Measurements from ENCODE around the gene TRMT112.
A peak's percentile ranks its signal among the peaks of the same experiment; 100 is the strongest.

TRMT112 gene

GRCh38 chr11:64306563-64306875 is 10.8 kb downstream of the TRMT112 start:
- no peak for DNase-seq

- peak; percentile 60 for DNase-seq
Measured at GRCh38 chr11:64305691-64306562, 11.4 kb downstream of the TRMT112 start.

- peak; percentile 100 for DNase-seq
Measured at GRCh38 chr11:64305075-64305690, 12.2 kb downstream of the TRMT112 start, which contains the start of gene ESRRA. Gene ESRRA (plus strand): TSS chr11:64305524. CDS start chr11:64307180, 1,656 bp downstream.

GRCh38 chr11:64304316-64305072 is 12.9 kb downstream of the TRMT112 start:
- peak; percentile 96 for DNase-seq

GRCh38 chr11:64304032-64304315 is 13.4 kb downstream of the TRMT112 start:
- DNase-seq, result no peak

GRCh38 chr11:64303109-64304031 is 14.0 kb downstream of the TRMT112 start:
- DNase-seq, result no peak

GRCh38 chr11:64299847-64300648 is 17.3 kb downstream of the TRMT112 start, which contains the start of gene CATSPERZ:
Gene CATSPERZ (plus strand): TSS chr11:64300358. CDS start chr11:64300411, 53 bp downstream.
- no peak for DNase-seq

- DNase-seq, result no peak
Measured at GRCh38 chr11:64298966-64299846, 18.2 kb downstream of the TRMT112 start.

- no peak for DNase-seq
Measured at GRCh38 chr11:64297699-64298358, 19.5 kb downstream of the TRMT112 start.

- no peak for DNase-seq
Measured at GRCh38 chr11:64296830-64297698, 20.3 kb downstream of the TRMT112 start.

GRCh38 chr11:64296236-64296635 is 21.1 kb downstream of the TRMT112 start:
- no peak for DNase-seq

- no peak for DNase-seq
Measured at GRCh38 chr11:64295760-64296159, 21.6 kb downstream of the TRMT112 start.

- DNase-seq, result no peak
Measured at GRCh38 chr11:64294774-64295173, 22.6 kb downstream of the TRMT112 start.

GRCh38 chr11:64292460-64293254 is 24.7 kb downstream of the TRMT112 start:
- no peak for DNase-seq

- no peak for DNase-seq
Measured at GRCh38 chr11:64291752-64292459, 25.5 kb downstream of the TRMT112 start.

- DNase-seq, result no peak
Measured at GRCh38 chr11:64291262-64291751, 26.1 kb downstream of the TRMT112 start, which contains the start of gene KCNK4. Gene KCNK4 (plus strand): TSS chr11:64291302. CDS start chr11:64293019, 1,717 bp downstream.

Data from activated gamma-delta T cell treated with Interleukin-2 at 50 U/mL for 16 hours (primary cell).